Measurements from ENCODE around the gene NPEPPS.

Gene NPEPPS

GRCh38 chr17:47634870-47635269 lies 104.0 kb downstream of the NPEPPS start:
- no peaks in the 10 kb centered on the region for H3K27me3 ChIP-seq
- TF ChIP-seq CTCF (IDR thresholded peaks at IDR 0.05): no peak
- H3K9me3 ChIP-seq: no peaks in the 10 kb centered on the region
- peaks cover 60% of the 10 kb centered on the region for H3K36me3 ChIP-seq
- H3K27ac ChIP-seq: no peak overlapping the region
- no peaks in the 10 kb centered on the region for H3K4me1 ChIP-seq (ENCODE audit: control insufficient read depth in 1 of 2, insufficient read depth in 1 of 2, low read depth in 1 of 2, low read length in 1 of 2)
- no peak overlapping the region for H3K4me3 ChIP-seq (ENCODE audit: low read depth in 1 of 2, low read length in 1 of 2)

- no peaks in the 10 kb centered on the region for H3K4me1 ChIP-seq (ENCODE audit: control insufficient read depth in 1 of 2, insufficient read depth in 1 of 2, low read depth in 1 of 2, low read length in 1 of 2)
- peaks cover 52% of the 10 kb centered on the region for H3K36me3 ChIP-seq
- no peak overlapping the region for H3K4me3 ChIP-seq (ENCODE audit: low read depth in 1 of 2, low read length in 1 of 2)
- H3K27ac ChIP-seq: no peak overlapping the region
- no peak for TF ChIP-seq CTCF (IDR thresholded peaks at IDR 0.05)
- H3K27me3 ChIP-seq: no peaks in the 10 kb centered on the region
- no peaks in the 10 kb centered on the region for H3K9me3 ChIP-seq
These were observed 104.8 kb downstream of the NPEPPS start for GRCh38 chr17:47635734-47636133.

- no peak for TF ChIP-seq CTCF (IDR thresholded peaks at IDR 0.05)
- no peak overlapping the region for H3K4me3 ChIP-seq (ENCODE audit: low read depth in 1 of 2, low read length in 1 of 2)
- H3K9me3 ChIP-seq: no peaks in the 10 kb centered on the region
- no peak overlapping the region for H3K27ac ChIP-seq
- peaks cover 44% of the 10 kb centered on the region for H3K36me3 ChIP-seq
- H3K4me1 ChIP-seq (ENCODE audit: control insufficient read depth in 1 of 2, insufficient read depth in 1 of 2, low read depth in 1 of 2, low read length in 1 of 2): no peaks in the 10 kb centered on the region
- H3K27me3 ChIP-seq: no peaks in the 10 kb centered on the region
These were observed 105.5 kb downstream of the NPEPPS start for GRCh38 chr17:47636273-47637030.

- Histone ChIP-seq H3K9me3 (no peaks in the 10 kb centered on the region), H3K4me3 (ENCODE audit: low read depth in 1 of 2, low read length in 1 of 2) (no peak overlapping the region), H3K27ac (no peak overlapping the region), H3K4me1 (ENCODE audit: control insufficient read depth in 1 of 2, insufficient read depth in 1 of 2, low read depth in 1 of 2, low read length in 1 of 2) (peaks cover 5 to 9% of the 10 kb centered on the region in 2 experiments), H3K27me3 (no peaks in the 10 kb centered on the region), H3K36me3 (peaks cover 38% of the 10 kb centered on the region)
- no peak for TF ChIP-seq CTCF (IDR thresholded peaks at IDR 0.05)
These were observed 108.0 kb downstream of the NPEPPS start for GRCh38 chr17:47638903-47639302.

GRCh38 chr17:47640076-47640475 lies 109.2 kb downstream of the NPEPPS start:
- H3K4me3 ChIP-seq (ENCODE audit: low read depth in 1 of 2, low read length in 1 of 2): no peak overlapping the region
- H3K36me3 ChIP-seq: peaks cover 26% of the 10 kb centered on the region
- no peak for TF ChIP-seq CTCF (IDR thresholded peaks at IDR 0.05)
- H3K4me1 ChIP-seq (ENCODE audit: control insufficient read depth in 1 of 2, insufficient read depth in 1 of 2, low read depth in 1 of 2, low read length in 1 of 2): peaks cover 17 to 21% of the 10 kb centered on the region in 2 experiments
- H3K27me3 ChIP-seq: no peaks in the 10 kb centered on the region
- H3K9me3 ChIP-seq: no peaks in the 10 kb centered on the region
- H3K27ac ChIP-seq: no peak overlapping the region

Measured in neutrophil (primary cell).